ENCODE results near the gene TYW1B.
"Not testable (repeated sequence)": the region's sequence is repeated elsewhere in the genome, so short reads cannot be mapped to it uniquely, and the experiment has no call there.

TYW1B gene, protein sequence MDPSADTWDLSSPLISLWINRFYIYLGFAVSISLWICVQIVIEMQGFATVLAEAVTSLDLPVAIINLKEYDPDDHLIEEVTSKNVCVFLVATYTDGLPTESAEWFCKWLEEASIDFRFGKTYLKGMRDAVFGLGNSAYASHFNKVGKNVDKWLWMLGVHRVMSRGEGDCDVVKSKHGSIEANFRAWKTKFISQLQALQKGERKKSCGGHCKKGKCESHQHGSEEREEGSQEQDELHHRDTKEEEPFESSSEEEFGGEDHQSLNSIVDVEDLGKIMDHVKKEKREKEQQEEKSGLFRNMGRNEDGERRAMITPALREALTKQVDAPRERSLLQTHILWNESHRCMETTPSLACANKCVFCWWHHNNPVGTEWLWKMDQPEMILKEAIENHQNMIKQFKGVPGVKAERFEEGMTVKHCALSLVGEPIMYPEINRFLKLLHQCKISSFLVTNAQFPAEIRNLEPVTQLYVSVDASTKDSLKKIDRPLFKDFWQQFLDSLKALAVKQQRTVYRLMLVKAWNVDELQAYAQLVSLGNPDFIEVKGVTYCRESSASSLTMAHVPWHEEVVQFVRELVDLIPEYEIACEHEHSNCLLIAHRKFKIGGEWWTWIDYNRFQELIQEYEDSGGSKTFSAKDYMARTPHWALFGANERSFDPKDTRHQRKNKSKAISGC

DNA sequence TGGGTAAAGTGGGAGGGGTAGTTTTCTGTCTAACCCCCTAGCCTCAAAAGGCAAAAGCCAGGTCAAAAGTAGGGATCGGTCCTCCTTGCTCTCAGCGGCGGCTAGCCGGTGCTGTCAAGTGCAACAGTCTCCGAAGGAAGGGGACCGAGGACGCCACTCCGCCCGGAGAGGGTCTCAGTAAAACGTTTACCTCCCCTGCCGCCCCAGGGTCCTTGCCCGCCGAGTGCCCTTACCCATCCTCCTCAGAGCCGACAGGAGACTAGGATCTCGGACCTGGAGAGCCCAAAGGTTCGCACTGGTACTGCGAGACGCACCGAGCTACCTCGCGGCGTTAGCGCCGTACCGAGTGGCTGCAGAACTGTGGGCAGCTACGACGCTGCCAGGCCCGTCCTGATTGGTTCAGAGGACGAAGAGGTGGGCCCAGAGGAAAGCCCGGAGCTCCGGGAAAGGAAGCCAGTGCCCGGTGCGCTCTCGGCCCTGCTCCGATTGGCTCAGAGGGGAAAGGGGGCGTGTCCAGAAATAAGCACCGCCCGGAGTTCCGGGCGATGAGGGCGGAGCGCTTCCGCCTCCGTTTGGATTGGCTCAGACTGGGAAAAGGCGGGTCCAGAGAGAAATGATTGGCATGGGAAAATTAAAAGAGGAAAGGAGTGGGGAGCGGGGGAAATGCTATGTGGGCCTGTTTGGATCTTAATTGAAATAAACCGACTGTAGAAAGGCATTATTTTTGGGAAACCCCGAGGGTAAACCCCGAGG is at the start of gene TYW1B:
Gene TYW1B, minus strand, starts transcription at position 362 of the 753 bp plus-strand sequence. Its CDS starts 125 bp downstream, at position 237.
- peak; percentile 85 to 94 (median 91) for DNase-seq (ENCODE audit: low read depth in 2 of 3, low spot score in 2 of 3)

DNA sequence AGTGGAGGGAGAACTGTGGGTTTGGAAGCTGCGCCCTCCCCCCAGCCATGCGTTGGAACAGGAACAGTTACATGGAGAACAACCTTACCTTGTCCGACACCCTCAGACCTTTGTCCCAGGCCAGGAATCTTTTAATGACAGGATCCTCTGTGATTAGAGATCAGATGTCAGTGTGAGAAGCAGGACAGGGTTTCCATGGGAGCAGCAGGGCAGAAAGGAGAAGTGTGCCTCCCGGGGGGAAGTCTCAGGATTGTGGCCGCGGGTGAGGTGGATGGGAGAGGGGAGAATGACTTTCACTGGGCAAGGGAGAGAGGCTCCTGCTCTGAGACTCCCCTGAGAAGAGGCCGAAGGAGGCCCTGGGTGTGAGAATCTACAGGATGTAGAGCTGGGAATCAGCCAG is 39.6 kb upstream of the TYW1B start:
- DNase-seq (ENCODE audit: low read depth in 2 of 3, low spot score in 2 of 3) = not testable (repeated sequence)

DNA sequence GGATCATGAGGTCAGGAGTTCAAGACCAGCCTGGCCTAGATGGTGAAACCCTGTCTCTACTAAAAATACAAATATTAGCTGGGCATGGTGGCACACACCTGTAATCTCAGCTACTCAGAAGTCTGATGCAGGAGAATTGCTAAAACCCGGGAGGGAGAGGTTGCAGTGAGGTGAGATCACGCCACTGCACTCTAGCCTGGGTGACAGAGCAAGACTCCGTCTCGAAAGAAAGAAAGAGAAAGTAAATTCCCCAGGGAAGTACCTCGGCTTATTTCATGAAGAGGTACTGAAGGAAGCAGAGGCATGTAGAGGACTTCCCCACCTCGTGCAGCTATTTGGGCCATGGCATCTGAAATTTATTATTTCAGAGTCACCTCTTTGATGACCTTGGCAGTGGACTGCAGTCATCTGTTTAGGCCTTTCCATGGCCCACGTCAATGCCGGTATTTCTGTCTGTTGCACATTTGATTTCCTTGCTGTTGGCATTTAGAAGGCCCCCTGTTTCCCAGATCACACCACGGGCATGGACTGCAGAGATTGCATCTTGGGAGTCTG is 30.9 kb upstream of the TYW1B start:
- DNase-seq (ENCODE audit: low read depth in 2 of 3, low spot score in 2 of 3) = not testable (repeated sequence)

DNA sequence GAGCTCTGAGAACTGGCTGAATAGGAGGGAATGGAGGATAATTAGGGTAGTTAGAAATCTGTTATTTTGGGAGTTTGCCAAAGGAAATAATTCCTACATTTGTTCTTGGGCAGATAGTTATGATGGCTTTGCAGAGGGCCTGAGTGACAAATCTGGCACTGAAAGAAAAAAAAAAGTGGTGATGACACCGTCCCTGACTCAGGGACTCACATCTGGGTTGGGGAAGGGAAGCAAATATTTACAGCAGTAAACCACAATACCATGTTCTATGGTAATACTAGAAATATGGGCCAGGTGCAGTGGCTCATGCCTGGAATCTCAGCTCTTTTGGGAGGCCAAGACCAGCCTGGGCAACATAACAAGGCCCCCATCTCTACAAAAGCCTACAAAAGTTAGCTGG is 29.9 kb upstream of the TYW1B start:
- DNase-seq (ENCODE audit: low read depth in 2 of 3, low spot score in 2 of 3) = not testable (repeated sequence)

DNA sequence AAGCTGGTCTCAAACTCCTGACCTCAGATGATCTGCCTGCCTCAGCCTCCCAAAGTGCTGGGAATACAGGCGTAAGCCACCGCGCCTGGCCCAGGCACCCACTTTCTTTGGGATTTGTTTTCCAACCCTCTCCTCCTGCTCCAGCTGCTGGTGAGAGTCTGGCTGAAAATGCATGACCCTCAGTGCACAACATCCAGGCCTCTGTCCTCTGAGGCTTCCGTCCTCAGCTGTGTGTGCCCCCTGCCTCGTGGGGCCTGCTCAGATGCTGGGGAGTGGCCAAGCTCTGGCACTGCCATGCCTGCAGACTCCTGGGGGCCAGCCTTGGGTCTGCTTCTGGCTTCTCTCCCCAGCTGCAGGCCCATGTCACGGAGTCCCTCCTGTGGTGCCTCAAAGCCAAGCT is 27.3 kb upstream of the TYW1B start:
- not testable (repeated sequence) for DNase-seq (ENCODE audit: low read depth in 2 of 3, low spot score in 2 of 3)

DNA sequence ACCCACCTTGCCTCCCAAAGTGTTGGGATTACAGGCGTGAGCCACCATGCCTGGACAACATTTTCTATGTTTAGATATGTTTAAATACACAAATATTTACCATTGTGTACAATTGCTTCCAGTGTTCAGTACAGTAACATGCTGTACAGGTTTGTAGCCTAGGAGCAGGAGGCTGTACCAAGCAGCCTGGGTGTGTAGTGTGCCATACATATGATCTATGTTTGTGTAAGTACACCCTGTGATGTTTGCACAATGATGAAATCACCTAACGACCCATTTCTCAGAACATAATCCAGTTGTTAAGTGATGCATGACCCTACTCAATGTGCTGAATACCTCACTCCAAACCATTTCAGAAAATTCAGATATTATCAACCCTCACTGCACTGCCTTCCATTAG is 24.9 kb upstream of the TYW1B start:
- DNase-seq (ENCODE audit: low read depth in 2 of 3, low spot score in 2 of 3) = not testable (repeated sequence)

DNA sequence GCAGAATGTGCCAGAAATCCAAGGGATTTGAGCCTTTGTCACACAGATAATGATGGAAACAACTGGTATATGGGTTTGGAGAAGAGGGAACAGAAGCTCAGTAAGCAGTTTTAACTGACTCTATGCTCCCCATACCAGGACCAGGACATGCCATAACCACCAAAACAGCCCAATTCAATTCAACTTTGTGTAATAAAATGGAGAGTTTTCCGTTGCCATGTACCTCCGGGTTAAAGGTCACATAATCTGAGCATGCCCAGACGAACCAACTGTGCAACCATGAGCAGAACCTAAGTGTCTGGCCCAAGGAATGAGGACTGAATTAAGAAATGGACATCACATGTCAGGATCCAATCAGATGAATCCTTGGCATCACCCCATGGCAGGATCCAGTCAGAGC is 22.7 kb upstream of the TYW1B start:
- not testable (repeated sequence) for DNase-seq (ENCODE audit: low read depth in 2 of 3, low spot score in 2 of 3)

DNA sequence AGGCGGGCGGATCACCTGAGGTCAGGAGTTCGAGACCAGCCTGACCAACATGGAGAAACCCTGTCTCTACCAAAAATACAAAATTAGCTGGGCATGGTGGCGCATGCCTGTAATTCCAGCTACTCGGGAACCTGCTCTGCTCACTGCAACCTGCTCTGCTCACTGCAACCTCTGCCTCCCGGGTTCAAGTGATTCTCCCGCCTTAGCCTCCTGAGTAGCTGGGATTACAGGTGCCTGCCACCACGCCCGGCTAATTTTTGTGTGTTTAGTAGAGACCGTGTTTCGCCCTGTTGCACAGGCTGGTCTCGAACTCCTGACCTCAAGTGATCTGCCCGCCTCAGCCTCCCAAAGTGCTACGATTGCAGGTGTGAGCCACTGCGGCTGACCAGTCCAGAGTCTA is 16.1 kb upstream of the TYW1B start:
- not testable (repeated sequence) for DNase-seq (ENCODE audit: low read depth in 2 of 3, low spot score in 2 of 3)

DNA sequence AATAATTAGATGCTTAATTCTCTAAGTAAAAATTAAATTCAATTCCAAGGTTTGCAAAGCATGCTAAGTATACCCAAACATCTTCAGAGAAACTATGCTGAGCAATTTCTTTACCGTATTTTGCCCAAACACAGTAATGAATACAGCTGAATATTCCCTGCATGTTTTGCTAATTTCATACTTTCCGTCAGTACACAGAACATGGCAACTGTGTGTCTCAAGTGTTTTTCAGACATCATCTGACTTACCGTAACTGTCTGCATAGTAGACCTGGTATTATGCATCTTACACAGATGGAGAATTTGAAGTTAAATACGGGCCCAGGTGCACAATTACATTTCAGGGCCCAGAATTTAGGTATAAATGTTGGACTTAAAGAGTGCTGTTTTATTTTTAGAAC is 15.2 kb upstream of the TYW1B start:
- not testable (repeated sequence) for DNase-seq (ENCODE audit: low read depth in 2 of 3, low spot score in 2 of 3)

DNA sequence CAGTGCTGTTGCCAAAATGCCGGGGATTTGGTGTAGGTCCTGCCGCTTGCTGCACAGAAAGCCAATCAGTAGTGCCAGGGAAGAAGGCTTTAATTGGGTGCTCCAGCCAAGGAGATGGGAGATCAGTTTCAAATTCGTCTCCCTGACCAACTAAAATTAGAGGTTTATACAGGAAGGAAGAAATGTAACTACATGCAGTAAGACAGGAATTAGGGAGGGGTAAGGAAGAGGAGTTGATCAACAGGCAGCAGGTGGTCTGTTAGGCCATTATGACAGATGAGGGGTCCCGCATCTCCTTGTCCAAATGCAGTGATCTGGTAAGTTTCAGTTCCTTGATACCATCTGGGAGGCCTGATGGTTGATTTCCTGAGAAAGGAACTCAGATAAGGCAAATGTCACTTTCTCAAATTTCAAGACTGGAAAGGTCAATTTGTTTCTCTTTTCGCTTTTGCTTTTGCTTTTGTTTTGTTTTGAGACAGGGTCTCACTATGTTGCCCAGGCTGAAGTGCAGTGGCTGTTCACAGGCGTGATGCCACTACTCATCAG is 13.0 kb upstream of the TYW1B start:
- DNase-seq (ENCODE audit: low read depth in 2 of 3, low spot score in 2 of 3) = not testable (repeated sequence)

DNA sequence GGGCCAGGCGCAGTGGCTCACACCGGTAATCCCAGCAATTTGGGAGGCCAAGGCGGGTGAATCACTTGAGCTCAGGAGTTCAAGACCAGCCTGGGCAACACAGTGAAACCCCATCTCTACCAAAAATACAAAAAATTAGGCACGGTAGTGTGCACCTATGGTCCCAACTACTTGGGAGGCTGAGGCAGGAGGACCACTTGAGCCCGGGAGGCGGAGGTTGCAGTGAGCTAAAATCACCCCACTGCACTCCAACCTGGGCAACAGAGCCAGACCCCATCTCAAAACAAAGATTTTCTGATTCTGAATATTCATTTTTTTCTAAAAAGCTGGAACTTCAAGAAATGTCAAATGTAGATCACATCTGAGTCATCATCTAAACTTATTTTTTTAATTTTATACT is 10.3 kb upstream of the TYW1B start:
- DNase-seq (ENCODE audit: low read depth in 2 of 3, low spot score in 2 of 3) = not testable (repeated sequence)

DNA sequence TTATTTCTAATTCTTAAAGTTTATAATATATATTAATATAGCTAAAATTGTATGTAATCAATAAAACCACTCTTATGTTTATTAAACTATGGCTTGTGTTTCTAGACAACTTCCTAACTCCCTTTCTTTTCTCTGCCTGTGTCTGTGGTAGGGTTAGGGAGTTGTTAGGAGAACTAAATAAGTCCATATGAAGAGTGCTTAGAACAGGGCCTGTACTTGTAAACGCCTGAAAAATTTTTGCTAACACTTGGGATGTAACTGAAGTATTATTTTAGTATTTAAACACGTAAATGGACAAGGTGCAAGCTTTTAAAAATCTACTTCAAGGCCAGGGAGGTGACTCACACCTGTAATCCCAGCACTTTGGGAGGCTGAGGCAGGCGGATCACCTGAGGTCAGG is 9.3 kb upstream of the TYW1B start:
- DNase-seq (ENCODE audit: low read depth in 2 of 3, low spot score in 2 of 3) = not testable (repeated sequence)

DNA sequence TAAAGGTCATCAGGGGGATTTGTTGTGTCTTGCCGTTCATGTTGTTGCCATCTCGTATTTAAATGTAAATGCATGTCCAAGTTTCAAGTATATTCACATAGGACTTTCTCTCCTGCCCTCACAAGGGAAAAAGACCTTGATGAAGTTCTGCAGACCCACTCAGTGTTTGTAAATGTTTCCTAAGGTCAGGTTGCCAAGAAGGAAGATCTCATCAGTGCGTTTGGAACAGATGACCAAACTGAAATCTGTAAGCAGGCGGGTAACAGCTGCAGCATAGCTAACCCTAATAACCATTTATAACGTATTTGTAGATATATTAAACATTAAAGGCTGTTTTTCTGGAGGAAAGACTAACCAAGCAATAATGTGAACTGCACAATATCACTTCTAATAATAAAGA is 2.6 kb upstream of the TYW1B start:
- DNase-seq (ENCODE audit: low read depth in 2 of 3, low spot score in 2 of 3) = not testable (repeated sequence)

DNA sequence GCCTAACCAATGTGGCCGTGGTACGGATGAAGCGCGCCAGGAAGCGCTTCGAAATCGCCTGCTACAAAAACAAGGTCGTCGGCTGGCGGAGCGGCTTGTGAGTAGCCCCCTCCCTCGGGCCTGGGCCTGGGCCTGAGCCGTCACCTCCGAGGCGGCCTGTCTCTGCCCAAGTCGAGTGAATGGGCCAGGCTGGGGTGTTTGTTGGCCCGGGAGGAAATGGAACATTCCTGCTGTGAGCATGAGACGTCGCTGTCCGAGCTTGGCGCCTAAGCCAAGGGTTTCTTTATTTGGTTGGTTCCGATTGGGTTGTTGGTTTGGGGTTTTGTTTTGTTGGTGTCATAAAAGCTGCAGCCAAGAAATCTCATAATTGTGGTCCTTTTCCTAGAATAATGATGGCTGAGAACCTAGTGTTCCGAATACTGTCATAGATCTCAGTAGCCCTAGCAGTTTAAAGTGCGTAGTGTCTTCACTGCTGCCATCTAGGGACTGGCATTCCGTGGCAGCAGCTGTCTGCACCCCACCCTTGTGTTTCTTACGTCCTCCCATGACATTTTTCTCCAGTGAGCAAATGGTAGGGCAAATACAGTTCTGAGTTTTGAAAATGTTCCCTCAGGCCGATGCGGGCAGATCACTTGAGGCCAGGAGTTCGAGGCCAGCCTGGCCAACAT is 1.8 kb upstream of the TYW1B start:
- peak in 2 of 3 experiments; percentile 1 to 54 for DNase-seq (ENCODE audit: low read depth in 2 of 3, low spot score in 2 of 3)

DNA sequence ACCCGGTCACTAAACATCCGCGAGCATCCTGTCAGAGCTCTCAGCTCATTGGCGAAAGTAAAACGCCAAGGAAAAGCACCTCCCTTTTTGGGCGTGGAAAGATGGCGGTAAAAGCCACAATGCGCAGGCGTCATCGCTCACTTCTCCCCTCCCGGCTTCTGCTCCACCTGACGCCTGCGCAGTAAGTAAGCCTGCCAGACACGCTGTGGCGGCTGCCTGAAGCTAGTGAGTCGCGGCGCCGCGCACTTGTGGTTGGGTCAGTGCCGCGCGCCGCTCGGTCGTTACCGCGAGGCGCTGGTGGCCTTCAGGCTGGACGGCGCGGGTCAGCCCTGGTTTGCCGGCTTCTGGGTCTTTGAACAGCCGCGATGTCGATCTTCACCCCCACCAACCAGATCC is 1.3 kb upstream of the TYW1B start:
- DNase-seq (ENCODE audit: low read depth in 2 of 3, low spot score in 2 of 3) = peak; percentile 73 to 92 (median 89)

DNA sequence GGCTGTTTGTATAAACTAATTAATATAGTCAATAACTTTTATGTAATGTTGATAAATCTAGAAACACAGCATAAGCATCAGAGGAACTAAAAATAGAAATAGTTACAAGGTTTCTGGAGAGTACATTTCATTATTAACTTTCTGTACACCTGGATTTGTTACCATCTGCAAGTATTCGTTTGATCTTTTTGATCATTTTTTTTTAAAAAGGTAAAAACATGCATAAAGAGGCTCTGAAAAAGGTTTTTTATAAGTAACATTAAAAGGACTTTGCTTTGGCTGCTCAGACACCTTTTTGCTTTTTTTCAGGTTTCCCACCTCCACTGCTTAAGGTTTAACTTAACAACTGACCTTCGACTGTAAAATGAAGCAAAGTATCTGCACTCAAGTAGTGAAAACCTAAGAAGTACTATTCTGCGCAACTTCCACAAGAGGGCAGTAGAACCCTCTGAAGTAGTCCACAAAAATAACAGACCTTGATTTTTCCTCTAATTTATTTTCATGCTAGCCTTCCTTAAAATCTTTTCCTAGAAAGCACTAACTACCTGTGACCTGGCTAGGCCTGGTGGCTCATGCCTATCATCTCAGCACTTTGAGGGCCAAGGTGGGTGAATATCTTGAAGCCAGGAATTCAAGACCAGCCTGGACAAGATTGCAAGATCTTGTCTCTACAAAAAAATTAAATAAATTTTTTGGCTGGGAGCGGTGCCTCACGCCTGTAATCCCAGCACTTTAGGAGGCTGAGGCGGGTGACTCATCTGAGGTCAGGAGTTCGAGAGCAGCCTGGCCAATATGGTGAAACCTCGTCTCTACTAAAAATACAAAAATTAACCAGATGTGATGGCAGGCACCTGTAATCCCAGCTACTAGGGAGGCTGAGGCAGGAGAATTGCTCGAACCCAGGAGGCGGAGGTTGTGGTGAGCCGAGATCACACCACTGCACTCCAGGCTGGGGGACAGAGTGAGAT is 4.0 kb downstream of the TYW1B start:
- not testable (repeated sequence) for DNase-seq (ENCODE audit: low read depth in 2 of 3, low spot score in 2 of 3)

DNA sequence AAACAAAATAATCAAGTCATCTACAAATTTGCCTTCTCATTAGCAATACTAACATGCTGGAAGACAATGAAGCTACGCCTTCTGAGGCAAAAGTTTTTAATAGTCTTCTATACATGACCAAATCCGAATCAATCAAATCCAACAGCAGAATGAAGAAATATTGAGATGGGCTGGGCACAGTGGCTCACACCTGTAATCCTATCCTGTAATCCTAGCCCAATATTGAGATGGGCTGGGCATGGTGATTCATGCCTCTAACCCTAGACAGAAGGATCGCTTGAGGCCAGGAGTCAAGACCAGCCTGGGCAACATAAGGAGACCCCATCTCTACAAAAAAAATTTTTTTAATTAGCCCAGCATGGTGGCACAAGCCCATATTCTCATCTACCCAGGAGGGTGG is 5.5 kb downstream of the TYW1B start:
- DNase-seq (ENCODE audit: low read depth in 2 of 3, low spot score in 2 of 3) = not testable (repeated sequence)

DNA sequence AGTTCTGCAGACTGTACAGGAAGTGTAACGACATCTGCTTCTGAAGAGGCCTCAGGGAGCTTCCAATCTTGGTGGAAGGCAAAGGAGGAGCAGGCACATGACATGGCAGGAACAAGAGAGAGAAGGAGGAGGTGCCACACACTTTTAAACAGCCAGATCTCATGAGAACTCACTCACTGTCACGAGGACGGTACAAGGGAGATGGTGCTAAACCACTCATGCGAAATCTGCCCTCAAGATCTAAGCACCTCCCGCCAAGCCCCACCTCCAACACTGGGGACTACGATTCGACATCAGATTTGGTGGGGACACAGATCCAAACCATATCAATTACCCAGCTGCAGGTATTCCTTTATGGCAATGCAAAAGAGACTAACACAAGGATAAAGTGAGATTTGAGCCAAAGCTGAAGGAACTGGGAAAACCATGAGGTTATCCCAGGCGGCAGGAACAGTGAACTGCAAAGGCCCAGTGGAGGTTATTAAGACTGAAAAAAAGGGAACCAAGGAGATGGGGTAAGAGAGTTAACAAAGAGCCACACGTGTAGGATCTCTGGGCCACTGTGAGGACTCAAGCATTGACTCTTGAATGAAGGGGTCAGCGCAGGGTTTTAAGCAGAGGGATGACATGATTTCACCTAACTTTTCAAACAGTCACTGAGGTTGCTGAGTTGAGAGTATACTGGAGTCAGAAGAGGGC is 9.2 kb downstream of the TYW1B start:
- not testable (repeated sequence) for DNase-seq (ENCODE audit: low read depth in 2 of 3, low spot score in 2 of 3)

DNA sequence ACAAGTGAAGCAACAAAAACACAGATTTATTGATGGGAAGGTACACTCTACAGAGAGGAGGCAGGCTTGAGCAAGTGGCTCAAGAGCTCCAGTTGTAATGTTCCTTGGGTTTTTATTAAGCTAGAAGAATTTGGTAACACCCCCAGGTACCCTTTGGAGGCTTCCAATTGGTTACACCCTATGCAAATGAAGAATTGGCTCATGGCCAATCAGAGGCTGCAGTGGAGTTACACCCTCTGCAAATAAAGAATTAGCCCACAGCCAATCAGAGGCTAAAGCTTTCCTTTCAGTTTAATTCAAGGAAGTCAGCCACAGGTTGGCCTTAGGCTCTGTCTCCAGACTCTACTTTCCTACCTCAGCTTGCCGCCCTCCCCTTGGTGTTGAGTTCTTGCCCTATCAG is 10.3 kb downstream of the TYW1B start:
- DNase-seq (ENCODE audit: low read depth in 2 of 3, low spot score in 2 of 3) = not testable (repeated sequence)

Data from activated CD8-positive, alpha-beta memory T cell treated with anti-CD3 and anti-CD28 coated beads for 48 hours (primary cell).